Measurements from ENCODE around the gene ASAP2.
A peak's percentile ranks its signal among the peaks of the same experiment; 100 is the strongest.

The ASAP2 gene

GRCh38 chr2:9205963-9206948 lies at the start of gene ASAP2:
Gene ASAP2, plus strand, starts transcription at chr2:9206812. Its CDS starts 293 bp downstream, at chr2:9207105.
- DNase-seq = peak; percentile 6

- DNase-seq = no peak
Observed at GRCh38 chr2:9158786-9159779, 47.5 kb upstream of the ASAP2 start.

- DNase-seq = no peak
Observed at GRCh38 chr2:9160732-9161131, 45.9 kb upstream of the ASAP2 start.

GRCh38 chr2:9162841-9163240 lies 43.8 kb upstream of the ASAP2 start:
- no peak for DNase-seq

GRCh38 chr2:9163306-9164111 lies 43.1 kb upstream of the ASAP2 start:
- DNase-seq = no peak

GRCh38 chr2:9164112-9164608 lies 42.5 kb upstream of the ASAP2 start:
- no peak for DNase-seq

GRCh38 chr2:9165625-9166024 lies 41.0 kb upstream of the ASAP2 start:
- no peak for DNase-seq

- no peak for DNase-seq
Observed at GRCh38 chr2:9166579-9167377, 39.8 kb upstream of the ASAP2 start.

GRCh38 chr2:9167718-9168657 lies 38.6 kb upstream of the ASAP2 start:
- DNase-seq = no peak

GRCh38 chr2:9168821-9169221 lies 37.8 kb upstream of the ASAP2 start:
- DNase-seq = peak; percentile 13

GRCh38 chr2:9169349-9170107 lies 37.1 kb upstream of the ASAP2 start:
- peak; percentile 7 for DNase-seq

- no peak for DNase-seq
Observed at GRCh38 chr2:9170458-9171130, 36.0 kb upstream of the ASAP2 start.

- no peak for DNase-seq
Observed at GRCh38 chr2:9174771-9175437, 31.7 kb upstream of the ASAP2 start.

- no peak for DNase-seq
Observed at GRCh38 chr2:9178110-9178903, 28.3 kb upstream of the ASAP2 start.

- DNase-seq = no peak
Observed at GRCh38 chr2:9178904-9179571, 27.6 kb upstream of the ASAP2 start.

GRCh38 chr2:9179572-9180201 lies 26.9 kb upstream of the ASAP2 start:
- no peak for DNase-seq
